GM10847 (cell line): ENCODE measurements around the gene SACS.

Experiments used
- POLR2A ChIP-seq: IDR thresholded peaks from 2 replicates; pipeline ENCODE4 v1.6.1; 2011; ENCODE audit not compliant: insufficient read length; ENCODE audit errors: extremely low read depth

SACS gene

GRCh38 chr13:23386533-23386932, 47.0 kb downstream of the SACS start:
- TF ChIP-seq POLR2A, result no peak

- TF ChIP-seq POLR2A, result no peak
Observed at GRCh38 chr13:23385931-23386330, 47.6 kb downstream of the SACS start.

DNA sequence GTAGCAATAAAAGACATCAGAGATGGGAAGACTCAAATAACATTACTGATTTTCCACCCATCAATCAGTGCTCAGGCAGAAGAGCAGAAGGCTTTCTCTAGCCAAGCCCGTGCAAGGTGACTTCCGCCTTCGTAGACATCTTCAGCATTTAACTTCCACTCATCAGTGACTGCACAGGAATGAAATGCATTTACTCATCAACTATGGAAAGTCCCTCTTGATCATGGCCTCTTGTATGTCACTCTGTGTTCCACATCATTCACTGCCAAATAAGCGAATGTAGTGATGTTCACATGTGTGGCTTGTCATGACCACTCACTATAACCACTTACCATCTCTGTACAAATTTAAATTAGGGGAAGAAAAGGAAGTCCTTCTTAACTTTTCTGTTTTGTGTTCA, 49.4 kb downstream of the SACS start:
- TF ChIP-seq POLR2A, result no peak

GRCh38 chr13:23383151-23383550, 50.4 kb downstream of the SACS start:
- no peak for TF ChIP-seq POLR2A

GRCh38 chr13:23381866-23382265, 51.6 kb downstream of the SACS start:
- no peak for TF ChIP-seq POLR2A

- TF ChIP-seq POLR2A, result no peak
Observed at GRCh38 chr13:23380534-23380933, 53.0 kb downstream of the SACS start.

DNA sequence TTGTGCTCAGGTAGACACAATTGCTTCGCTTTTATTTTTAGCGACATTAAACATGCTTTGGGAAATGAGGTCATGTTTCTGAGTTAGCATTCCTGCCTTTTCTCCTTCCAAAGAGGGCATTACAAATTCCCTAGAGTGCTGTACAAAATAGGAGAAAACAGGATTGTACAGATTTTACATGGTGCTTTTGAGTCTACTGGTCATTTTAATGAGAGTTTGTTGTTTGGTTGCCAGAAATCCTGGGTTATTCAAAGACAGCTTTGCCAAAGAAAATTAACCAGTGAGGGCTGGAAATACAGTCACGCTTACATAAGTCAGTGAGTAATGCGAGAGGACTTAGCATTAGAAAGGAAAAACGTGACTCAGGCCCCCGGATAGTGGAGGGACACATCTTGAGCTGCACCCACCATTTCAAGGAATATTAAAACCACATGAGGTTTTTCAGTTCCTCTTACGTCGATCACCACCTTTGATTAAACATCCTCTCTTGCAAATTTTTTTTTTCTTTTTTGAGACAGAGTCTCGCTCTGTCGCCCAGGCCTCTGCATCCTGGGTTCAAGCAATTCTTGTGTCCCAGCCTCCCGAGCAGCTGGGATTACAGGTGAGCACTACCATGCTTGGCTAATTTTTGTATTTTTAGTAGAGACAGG, 55.4 kb downstream of the SACS start:
- TF ChIP-seq POLR2A, result no peak

- TF ChIP-seq POLR2A, result no peak
Observed at GRCh38 chr13:23377579-23377978, 55.9 kb downstream of the SACS start.

DNA sequence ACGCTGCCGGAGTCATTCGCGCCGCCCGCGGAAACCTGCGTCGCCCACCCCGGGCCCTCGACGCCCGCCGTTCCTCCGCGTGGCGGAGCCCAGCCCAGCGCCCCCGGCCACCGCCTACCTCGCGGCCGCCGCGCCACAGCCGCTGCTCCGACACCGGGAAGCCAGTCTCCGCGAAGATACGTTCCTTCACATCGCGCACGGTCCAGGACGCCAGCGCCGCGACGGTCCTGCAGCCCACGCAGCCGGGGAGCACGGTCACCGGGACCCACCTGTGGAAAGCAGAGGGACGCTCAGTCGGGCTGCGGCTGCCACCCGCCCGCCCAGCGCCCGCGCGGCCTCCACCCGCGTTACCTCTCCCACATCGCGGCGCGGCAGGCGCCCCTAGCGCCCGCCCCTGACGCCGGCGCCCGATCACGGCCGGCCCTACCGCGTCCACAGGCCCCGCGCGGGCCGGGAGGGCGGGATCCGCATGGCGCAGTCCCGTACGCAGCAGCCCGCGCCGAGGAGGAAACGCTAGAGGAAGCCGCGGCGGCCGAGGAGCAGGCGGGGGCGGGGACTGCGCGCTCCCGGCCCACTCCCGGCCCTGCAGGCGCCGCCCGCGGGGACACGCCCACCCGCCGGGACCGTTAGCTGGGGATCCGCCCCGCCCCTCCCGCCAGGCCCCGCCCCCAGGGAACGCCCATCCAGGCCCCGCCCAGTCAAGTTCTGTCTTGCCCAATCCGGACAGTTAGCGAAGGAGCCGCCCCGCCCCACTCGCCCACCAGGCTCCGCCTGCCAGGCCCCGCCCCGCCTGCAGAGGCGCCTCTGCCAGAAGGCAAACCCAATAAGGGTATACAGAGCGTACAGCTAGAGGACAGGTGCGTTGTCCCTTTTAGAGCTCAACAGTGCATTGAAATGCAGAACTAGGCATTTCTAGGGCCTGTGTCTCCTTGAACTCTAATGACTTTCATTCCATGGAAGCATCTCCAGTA, 58.2 kb downstream of the SACS start:
- TF ChIP-seq POLR2A, result peak; percentile 76

DNA sequence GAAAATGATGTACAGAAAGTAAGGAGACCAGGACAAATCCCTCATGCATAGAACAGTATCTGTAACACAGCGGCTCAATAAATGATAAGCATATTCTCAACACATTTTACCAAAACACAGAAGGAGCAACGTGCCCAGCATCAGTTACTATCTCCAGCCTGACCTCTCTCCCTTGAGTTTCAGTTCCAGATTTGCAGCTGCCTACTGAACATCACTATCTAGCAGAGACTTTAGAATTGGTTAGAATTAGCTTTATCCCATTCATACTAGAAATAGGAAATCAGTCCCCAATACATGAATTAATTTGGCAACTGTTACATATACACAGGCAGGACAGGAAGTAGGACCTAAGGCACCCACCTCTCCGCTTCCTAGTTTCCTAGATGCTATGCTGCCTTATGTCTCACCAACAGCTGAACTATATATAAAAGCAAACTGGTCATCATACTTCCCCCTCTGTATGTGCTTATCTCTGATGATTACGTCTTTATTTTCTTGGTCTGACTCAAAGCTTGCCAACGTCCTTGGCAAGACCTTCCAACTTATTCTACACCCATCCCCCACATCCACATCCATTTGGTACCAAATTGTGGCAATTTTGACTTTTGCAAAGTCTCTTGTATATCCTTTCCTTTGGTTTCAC, 61.1 kb downstream of the SACS start:
- no peak for TF ChIP-seq POLR2A

DNA sequence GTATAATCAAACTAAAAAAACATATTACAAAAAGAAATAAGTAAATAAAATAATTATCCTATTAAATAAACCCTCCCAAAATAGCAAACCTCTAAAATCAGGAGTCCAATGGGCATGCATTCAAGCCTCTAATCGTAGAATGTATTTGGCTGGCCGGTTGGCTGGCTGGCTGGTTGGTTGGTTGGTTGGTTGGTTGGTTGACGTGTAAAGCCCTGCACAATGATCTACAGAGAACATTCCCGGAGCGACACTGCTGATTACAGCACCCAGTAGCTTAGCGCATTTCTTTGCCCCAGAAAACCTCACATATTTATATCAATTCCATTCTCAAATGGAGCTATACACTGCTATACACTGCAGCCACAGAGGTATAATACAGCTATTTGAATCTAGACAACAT, 65.6 kb downstream of the SACS start:
- no peak for TF ChIP-seq POLR2A

- TF ChIP-seq POLR2A, result no peak
Observed at GRCh38 chr13:23365652-23366051, 67.8 kb downstream of the SACS start.

- TF ChIP-seq POLR2A, result no peak
Observed at GRCh38 chr13:23359882-23360281, 73.6 kb downstream of the SACS start.

- TF ChIP-seq POLR2A, result no peak
Observed at GRCh38 chr13:23357349-23357748, 76.2 kb downstream of the SACS start.

- no peak for TF ChIP-seq POLR2A
Observed at GRCh38 chr13:23356368-23356767, 77.1 kb downstream of the SACS start.

DNA sequence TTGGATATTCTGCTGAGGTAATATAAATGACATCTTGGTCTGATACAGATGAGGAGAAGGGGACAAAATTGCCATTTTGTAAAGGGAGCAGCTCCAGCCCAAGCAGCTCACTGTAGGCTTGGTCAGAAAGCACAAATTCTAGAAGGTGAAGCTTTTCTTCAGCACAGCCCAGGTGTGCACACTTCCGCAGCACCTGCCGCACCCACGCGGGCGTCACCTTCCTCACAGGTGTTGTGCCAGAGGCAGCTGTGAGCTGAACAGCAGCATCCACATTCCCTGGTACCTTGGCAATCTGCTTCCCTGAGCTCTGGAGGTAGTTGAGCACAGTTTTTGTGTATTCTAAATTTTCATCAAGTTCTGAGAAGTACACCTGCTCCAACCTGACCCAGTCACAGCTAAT, 79.0 kb downstream of the SACS start:
- TF ChIP-seq POLR2A, result no peak
